Adrenal gland (tissue), 5 donors: ENCODE measurements around the gene SEC22C.

Source experiments
- POLR2A ChIP-seq, 2 donors: fragments of 450-650 bp; IDR thresholded peaks; one replicate each; pipeline ENCODE4 v1.6.1; 2017; ENCODE audit warnings: antibody characterized with exemption in 2 of 2, mild to moderate bottlenecking in 2 of 2, moderate library complexity in 1 of 2
- TF ChIP-seq, protein P1 (sequence below), 6 experiments: fragments of 450-650 bp in 4 of 6; fragments of 200-600 bp in 2 of 6; sonication (generic) in 1 of 6; IDR thresholded peaks; 1 replicate in 5 of 6; 2 replicates in 1 of 6; pipeline versions ENCODE4 v1.5.1 to v1.8.0; 2016 to 2021; ENCODE audit warnings: antibody characterized with exemption in 6 of 6, mild to moderate bottlenecking in 2 of 6, moderate library complexity in 1 of 6
- donor health status: DM: no; HTN: no; CAD: no.

DNA sequence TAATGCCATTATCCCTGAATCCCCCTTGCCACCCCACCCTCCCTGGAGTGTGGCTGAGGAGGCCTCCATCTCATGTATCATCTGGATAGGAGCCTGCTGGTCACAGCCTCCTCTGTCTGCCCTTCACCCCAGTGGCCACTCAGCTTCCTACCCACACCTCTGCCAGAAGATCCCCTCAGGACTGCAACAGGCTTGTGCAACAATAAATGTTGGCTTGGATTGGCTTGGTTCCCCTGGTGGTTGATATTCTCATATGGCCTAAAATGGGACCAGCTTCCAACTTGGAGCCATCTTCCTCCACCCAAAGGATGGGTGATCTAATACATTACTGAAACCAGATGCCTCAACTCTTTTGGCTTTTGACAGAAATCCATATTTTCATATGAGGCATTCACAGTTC is 44.4 kb downstream of the SEC22C start:
- TF ChIP-seq, protein P1, sequence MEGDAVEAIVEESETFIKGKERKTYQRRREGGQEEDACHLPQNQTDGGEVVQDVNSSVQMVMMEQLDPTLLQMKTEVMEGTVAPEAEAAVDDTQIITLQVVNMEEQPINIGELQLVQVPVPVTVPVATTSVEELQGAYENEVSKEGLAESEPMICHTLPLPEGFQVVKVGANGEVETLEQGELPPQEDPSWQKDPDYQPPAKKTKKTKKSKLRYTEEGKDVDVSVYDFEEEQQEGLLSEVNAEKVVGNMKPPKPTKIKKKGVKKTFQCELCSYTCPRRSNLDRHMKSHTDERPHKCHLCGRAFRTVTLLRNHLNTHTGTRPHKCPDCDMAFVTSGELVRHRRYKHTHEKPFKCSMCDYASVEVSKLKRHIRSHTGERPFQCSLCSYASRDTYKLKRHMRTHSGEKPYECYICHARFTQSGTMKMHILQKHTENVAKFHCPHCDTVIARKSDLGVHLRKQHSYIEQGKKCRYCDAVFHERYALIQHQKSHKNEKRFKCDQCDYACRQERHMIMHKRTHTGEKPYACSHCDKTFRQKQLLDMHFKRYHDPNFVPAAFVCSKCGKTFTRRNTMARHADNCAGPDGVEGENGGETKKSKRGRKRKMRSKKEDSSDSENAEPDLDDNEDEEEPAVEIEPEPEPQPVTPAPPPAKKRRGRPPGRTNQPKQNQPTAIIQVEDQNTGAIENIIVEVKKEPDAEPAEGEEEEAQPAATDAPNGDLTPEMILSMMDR (IDR thresholded peaks at IDR 0.05), result no peak
- TF ChIP-seq POLR2A (IDR thresholded peaks at IDR 0.05), result no peak
